ENCODE measurements around the gene POLR2B.

DNA sequence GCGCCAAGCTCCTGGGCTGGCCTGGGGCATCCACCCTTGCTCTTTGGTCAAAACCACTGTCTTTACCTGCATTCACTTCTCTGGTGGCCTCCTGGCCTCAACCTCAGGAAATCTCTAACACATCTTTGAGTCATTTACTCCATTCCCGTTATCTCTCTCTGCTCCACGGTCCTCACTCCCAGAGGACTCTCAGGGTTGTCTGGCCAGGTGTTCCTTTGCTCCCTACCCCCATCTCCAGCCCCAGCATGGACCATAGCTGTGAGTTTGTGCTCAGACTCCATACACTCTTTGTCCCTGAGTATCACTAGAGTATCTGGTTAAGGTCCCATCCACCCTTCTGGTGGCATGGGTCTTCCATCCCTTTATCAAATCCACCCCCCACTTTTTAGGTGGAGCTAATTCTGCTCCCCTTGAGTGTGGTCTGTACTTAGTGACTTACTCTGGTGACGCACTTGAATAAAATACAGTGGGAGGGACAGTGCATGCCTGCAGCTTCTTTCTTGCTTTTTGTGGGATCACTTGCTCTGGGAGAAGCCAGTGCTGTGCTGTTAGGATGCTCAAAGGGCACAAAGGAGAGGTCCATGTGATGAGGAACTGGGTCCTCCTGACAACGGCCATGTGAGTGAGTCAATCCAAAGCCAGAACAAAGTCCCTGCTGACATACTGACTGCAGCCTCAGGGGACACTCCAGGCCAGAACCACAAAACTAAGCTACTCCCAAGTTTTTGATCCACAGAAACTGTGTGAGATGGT, 87.2 kb downstream of the POLR2B start:
- TF ChIP-seq, protein P1, sequence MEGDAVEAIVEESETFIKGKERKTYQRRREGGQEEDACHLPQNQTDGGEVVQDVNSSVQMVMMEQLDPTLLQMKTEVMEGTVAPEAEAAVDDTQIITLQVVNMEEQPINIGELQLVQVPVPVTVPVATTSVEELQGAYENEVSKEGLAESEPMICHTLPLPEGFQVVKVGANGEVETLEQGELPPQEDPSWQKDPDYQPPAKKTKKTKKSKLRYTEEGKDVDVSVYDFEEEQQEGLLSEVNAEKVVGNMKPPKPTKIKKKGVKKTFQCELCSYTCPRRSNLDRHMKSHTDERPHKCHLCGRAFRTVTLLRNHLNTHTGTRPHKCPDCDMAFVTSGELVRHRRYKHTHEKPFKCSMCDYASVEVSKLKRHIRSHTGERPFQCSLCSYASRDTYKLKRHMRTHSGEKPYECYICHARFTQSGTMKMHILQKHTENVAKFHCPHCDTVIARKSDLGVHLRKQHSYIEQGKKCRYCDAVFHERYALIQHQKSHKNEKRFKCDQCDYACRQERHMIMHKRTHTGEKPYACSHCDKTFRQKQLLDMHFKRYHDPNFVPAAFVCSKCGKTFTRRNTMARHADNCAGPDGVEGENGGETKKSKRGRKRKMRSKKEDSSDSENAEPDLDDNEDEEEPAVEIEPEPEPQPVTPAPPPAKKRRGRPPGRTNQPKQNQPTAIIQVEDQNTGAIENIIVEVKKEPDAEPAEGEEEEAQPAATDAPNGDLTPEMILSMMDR (IDR thresholded peaks at IDR 0.05): no peak
- no peak for TF ChIP-seq POLR2A (IDR thresholded peaks at IDR 0.05)
